Measurements from ENCODE around the gene NPRL2. TPM values are rescaled to one million over a fixed set of nuclear protein-coding genes. Genes with fewer than 3 reads are reported as not detected.

Gene NPRL2
- total and polyA plus RNA-seq, 2 of the 13 experiments (the other 11 are each of a cell fraction or from before 2014, with no cell fraction given) = 30.6 to 51.4 TPM

DNA sequence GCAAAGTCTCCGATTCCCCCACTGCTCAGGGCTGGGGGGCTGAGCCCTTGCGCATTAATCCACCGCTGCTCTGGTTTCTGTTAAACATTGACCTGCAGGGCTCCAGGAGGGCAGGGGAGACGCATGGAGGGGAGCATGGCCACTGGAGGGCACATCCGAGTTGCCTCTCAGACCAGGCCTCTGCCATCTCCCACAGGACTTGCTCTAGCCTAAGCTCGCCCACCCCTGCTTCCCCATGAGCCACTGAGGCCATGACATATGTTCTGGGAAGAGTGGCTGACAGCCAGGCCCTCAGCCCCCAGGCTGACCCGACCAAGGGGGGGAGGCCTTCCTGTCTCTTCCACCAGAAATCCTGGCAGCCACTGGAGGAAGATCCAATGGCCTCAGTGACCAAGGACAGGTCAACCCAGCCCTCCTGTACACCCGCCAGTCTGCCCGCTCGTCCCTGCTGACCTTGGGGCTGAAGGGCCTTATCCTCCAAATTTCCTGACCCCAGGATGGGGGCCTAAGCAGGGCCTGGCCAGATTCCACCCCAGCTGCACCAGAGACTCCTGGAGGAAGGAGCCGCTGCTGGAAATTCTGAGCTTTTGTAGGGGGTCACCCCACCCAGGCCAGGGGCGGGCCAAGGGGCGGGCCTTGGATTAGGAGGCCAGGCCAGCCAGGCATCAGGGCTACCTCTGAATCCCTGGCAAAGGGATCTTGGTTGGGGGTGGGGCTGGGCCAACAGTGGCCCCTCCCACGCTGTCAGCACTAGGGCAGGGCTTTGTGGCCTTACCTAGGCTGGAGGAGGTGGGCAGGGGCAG, 47.4 kb downstream of the NPRL2 start, which contains the start of gene HYAL1 (continued):
- TF ChIP-seq, protein P1, sequence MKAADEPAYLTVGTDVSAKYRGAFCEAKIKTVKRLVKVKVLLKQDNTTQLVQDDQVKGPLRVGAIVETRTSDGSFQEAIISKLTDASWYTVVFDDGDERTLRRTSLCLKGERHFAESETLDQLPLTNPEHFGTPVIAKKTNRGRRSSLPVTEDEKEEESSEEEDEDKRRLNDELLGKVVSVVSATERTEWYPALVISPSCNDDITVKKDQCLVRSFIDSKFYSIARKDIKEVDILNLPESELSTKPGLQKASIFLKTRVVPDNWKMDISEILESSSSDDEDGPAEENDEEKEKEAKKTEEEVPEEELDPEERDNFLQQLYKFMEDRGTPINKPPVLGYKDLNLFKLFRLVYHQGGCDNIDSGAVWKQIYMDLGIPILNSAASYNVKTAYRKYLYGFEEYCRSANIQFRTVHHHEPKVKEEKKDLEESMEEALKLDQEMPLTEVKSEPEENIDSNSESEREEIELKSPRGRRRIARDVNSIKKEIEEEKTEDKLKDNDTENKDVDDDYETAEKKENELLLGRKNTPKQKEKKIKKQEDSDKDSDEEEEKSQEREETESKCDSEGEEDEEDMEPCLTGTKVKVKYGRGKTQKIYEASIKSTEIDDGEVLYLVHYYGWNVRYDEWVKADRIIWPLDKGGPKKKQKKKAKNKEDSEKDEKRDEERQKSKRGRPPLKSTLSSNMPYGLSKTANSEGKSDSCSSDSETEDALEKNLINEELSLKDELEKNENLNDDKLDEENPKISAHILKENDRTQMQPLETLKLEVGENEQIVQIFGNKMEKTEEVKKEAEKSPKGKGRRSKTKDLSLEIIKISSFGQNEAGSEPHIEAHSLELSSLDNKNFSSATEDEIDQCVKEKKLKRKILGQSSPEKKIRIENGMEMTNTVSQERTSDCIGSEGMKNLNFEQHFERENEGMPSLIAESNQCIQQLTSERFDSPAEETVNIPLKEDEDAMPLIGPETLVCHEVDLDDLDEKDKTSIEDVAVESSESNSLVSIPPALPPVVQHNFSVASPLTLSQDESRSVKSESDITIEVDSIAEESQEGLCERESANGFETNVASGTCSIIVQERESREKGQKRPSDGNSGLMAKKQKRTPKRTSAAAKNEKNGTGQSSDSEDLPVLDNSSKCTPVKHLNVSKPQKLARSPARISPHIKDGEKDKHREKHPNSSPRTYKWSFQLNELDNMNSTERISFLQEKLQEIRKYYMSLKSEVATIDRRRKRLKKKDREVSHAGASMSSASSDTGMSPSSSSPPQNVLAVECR (CRISPR knock-in tag; IDR thresholded peaks at IDR 0.05; ENCODE audit: borderline replicate concordance) = peak; percentile 76; the same call in 1 of the 2 replicates
- TF ChIP-seq ATAD3A (CRISPR knock-in tag; IDR thresholded peaks at IDR 0.05) (no peak), FOXK1 (CRISPR knock-in tag; IDR thresholded peaks at IDR 0.05; ENCODE audit: borderline replicate concordance, low read depth) (peak; percentile 40; the same call in 1 of the 2 replicates), HCFC1 (IDR thresholded peaks at IDR 0.05; ENCODE audit: low read depth, low read length) (no peak), ZNF773 (CRISPR knock-in tag; IDR thresholded peaks at IDR 0.05; ENCODE audit: borderline replicate concordance) (no peak), ZBTB7A (CRISPR knock-in tag; IDR thresholded peaks at IDR 0.05) (no peak; the same call in 1 of the 2 replicates), MED8 (CRISPR knock-in tag; IDR thresholded peaks at IDR 0.05; ENCODE audit: insufficient replicate concordance) (peak; percentile 49), GATAD2A (CRISPR knock-in tag; IDR thresholded peaks at IDR 0.05) (peak; percentile 21; the same call in 1 of the 2 replicates), PAF1 (CRISPR knock-in tag; IDR thresholded peaks at IDR 0.05) (no peak), ZNF329 (CRISPR knock-in tag; IDR thresholded peaks at IDR 0.05; ENCODE audit: low read depth) (no peak), ZNF576 (CRISPR knock-in tag; IDR thresholded peaks at IDR 0.05) (no peak), ZNF883 (CRISPR knock-in tag; IDR thresholded peaks at IDR 0.05; ENCODE audit: not compliant biosample characterization) (peak; percentile 59), ZNF782 (CRISPR knock-in tag; IDR thresholded peaks at IDR 0.05; ENCODE audit: borderline replicate concordance) (peak; percentile 71; the same call in 1 of the 2 replicates), ZNF17 (CRISPR knock-in tag; IDR thresholded peaks at IDR 0.05) (no peak), HBP1 (CRISPR knock-in tag; IDR thresholded peaks at IDR 0.05; ENCODE audit: low read depth) (peak; percentile 49), CREBL2 (CRISPR knock-in tag; IDR thresholded peaks at IDR 0.05; ENCODE audit: borderline replicate concordance) (no peak), TFE3 (CRISPR knock-in tag; IDR thresholded peaks at IDR 0.05) (no peak)
- TF ChIP-seq, protein P2, sequence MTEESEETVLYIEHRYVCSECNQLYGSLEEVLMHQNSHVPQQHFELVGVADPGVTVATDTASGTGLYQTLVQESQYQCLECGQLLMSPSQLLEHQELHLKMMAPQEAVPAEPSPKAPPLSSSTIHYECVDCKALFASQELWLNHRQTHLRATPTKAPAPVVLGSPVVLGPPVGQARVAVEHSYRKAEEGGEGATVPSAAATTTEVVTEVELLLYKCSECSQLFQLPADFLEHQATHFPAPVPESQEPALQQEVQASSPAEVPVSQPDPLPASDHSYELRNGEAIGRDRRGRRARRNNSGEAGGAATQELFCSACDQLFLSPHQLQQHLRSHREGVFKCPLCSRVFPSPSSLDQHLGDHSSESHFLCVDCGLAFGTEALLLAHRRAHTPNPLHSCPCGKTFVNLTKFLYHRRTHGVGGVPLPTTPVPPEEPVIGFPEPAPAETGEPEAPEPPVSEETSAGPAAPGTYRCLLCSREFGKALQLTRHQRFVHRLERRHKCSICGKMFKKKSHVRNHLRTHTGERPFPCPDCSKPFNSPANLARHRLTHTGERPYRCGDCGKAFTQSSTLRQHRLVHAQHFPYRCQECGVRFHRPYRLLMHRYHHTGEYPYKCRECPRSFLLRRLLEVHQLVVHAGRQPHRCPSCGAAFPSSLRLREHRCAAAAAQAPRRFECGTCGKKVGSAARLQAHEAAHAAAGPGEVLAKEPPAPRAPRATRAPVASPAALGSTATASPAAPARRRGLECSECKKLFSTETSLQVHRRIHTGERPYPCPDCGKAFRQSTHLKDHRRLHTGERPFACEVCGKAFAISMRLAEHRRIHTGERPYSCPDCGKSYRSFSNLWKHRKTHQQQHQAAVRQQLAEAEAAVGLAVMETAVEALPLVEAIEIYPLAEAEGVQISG (CRISPR knock-in tag; IDR thresholded peaks at IDR 0.05) = 0 out of 2 replicates have a peak, but pooled peaks have one; percentile 58

Measured in HepG2 (cell line).